ENCODE data around the gene AFAP1.

- no peak for TF ChIP-seq CTCF (IDR thresholded peaks at IDR 0.05)
- TF ChIP-seq ZFX (IDR thresholded peaks at IDR 0.05; ENCODE audit: borderline replicate concordance) = no peak
Measured at GRCh38 chr4:7894098-7894676, 45.5 kb downstream of the AFAP1 start.
